RKO (cell line): Measurements from ENCODE around the gene CATSPERD.
"Not testable (repeated sequence)": the region's sequence is repeated elsewhere in the genome, so short reads cannot be mapped to it uniquely, and the experiment has no call there.

Source experiments
- DNase-seq: peaks from one replicate; pipeline ENCODE4 v3.0.0-alpha.2; 2016; ENCODE audit warnings: low spot score

CATSPERD gene

DNA sequence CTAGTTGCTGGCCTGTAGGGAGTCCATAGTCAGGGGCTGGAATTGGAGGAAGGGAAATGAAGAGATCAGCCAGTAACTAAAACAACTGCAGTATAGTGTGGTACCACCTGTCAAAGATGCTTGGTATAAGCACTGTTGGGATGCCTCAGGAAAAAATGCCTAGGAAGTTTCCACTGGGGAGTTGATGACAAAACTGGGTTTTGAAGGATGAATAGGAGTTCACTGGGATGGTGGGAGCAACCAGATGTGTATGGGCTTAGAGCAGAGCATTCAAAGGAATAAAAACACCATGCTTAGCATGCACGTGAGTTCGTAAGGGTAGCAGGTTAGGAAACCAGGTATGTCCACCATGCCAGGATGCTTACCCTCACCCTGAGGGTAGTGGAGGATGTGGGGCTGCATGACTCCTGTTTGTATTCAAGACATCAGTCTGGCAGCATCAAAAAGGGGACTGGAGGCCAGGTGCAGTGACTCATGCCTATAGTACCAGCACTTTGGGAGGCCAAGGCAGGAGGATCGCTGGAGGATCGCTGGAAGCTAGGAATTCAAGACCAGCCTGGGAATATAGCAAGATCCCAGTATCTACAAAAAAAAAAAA lies 7.1 kb downstream of the CATSPERD start:
- no peak for DNase-seq

DNA sequence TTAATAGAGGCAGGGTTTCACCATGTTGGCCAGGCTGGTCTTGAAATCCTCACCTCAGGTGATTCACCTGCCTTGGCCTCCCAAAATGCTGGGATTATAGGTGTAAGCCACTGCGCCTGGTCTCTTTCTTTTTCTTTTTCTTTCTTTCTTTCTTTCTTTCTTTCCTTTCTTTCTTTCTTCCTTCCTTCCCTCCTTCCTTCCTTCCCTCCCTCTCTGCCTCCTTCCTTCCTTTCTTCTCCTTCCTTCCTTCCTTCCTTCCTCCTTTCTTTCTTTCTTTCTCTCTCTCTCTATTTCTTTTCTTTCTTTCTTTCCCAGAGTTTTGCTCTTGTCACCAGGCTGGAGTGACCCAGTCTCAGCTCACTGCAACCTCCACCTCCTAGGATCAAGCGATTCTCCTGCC lies 12.7 kb downstream of the CATSPERD start:
- DNase-seq: not testable (repeated sequence)

DNA sequence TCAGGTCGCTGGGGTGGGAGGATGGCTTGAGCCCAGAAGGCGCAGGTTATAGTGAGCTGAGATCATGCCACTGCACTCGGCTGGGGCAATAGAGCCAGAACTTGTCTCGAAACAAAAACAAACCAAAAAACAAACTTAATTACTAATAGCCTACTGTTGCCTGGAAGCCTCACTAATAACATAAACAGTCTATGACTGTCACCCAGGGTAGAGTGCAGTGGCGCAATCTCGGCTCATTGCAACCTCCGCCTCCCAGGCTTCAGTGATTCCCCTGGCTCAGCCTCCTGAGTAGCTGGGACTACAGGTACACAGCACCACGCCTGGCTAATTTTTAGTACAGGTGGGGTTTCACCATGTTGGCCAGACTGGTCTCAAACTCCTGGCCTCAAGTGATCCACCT lies 18.0 kb downstream of the CATSPERD start:
- DNase-seq: no peak

DNA sequence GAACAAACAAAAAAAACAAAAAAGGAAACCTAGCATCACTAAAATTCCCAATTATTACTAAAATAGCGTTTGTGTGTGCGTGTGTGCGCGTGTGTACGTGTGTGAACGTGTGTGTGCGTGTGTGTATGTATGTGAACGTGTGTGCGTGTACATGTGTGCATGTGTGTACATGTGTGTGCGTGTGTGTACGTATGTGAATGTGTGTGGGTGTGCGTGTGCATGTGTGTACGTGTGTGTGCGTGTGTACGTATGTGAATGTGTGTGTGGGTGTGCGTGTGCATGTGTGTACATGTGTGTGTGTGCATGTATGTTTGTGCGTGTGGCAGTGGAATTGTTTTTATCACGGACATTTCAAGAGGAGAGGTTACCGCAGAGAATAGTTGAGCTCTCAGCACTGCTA lies 21.6 kb downstream of the CATSPERD start:
- DNase-seq: no peak

DNA sequence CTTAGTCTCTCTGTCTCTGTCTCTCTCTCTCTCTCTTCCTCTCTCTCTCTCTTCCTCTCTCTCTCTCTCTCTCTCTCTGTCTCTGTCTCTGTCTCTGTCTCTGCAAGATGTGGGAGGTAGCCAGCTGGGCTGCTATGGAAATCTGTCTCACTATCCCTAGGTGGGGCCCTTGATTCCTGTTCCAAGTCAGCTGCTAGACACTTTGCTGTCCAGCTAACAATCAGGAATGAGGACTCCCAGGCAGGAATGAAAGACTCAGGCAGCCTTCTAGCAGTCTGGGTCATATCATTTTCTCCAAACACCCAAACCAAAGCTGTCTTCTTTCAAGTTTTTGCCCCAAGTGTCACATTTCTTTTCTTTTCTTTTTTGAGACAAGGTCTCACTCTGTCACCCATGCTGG lies 23.2 kb downstream of the CATSPERD start:
- DNase-seq: no peak

DNA sequence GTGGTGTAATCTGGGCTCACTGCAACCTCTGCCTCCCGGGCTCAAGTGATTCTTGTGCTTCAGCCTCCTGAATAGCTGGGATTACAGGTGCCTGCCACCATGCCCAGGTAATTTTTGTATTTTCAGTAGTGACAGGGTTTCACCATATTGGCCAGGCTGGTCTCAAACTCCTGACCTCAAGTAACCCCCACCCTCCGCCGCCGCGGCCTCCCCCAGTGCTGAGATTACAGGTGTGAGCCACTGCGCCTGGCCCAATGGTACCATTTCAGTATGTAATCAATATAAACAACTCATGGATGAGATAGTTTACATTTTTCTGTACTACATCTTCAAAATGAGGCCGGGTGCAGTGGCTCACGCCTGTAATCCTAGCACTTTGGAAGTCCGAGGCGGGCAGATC lies 24.6 kb downstream of the CATSPERD start:
- not testable (repeated sequence) for DNase-seq

DNA sequence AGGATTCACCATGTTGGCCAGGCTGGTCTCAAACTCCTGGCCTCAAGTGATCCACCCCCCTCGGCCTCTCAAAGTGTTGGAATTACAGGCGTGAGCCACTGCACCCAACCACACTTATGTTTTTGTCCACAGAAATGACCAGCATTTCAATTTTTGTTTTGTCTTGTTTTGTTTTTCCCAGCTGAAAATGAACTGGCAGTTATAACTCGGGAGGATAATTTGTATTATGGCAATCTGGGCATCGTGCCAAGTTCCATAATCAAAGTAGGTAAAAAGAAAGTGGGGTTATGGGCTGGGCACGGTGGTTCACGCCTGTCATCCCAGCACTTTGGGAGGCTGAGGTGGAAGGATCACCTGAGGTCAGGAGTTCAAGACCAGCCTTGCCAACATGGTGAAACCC lies 28.5 kb downstream of the CATSPERD start:
- not testable (repeated sequence) for DNase-seq

DNA sequence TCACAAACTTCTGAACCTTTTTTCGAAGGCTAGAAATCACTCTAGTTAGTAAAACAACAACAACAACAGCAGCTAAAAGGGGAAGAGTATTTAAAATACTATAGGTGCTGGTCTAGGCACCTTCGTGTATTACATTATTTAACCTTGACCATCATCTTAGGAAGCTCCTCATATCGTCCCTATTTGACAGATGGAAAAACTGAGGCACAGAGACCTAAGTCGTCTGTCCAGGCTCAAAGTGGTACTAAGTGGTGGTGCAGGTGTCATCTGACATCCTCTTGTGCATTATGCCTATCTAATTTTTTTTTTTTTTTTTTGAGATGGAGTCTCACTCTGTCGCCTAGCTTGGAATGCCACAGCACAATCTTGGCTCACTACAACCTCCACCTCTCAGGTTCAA lies 29.1 kb downstream of the CATSPERD start:
- no peak for DNase-seq

DNA sequence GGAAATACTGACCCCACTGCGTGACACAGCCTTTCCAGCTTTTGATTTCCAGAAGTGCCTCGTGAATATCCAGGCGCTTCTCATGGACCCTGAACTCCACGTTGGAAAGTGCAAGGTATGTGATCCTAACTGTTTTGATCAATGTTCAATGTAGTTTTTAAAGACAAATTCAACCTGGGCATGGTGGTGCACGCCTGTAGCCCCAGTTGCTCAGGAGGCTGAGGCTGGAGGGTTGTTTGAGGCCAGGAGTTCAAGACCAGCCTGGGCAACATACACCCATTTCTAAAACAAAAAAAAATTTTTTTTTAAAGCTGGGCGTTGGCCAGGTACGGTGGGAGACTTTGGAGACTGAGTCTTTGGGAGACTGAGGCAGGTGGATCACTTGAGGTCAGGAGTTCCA lies 31.3 kb downstream of the CATSPERD start:
- no peak for DNase-seq

DNA sequence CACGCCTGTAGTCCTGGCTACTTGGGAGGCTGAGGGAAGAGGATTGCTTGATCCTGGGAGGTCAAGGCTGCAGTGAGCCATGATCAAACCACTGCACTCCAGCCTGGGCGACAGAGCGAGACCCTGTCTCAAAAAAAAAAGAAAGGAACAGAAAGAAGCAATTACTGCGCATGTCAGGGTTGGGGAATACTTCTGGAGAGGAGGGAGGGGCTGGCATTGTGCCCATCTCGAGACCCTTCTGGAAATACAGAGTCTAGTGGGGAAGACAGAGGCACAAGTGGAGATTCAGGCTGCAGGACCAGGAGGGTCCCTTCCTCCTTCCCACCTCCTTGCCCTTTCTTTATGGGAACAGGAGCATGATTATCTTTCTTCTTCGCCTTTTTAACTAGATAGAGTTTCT lies 33.3 kb downstream of the CATSPERD start:
- no peak for DNase-seq

DNA sequence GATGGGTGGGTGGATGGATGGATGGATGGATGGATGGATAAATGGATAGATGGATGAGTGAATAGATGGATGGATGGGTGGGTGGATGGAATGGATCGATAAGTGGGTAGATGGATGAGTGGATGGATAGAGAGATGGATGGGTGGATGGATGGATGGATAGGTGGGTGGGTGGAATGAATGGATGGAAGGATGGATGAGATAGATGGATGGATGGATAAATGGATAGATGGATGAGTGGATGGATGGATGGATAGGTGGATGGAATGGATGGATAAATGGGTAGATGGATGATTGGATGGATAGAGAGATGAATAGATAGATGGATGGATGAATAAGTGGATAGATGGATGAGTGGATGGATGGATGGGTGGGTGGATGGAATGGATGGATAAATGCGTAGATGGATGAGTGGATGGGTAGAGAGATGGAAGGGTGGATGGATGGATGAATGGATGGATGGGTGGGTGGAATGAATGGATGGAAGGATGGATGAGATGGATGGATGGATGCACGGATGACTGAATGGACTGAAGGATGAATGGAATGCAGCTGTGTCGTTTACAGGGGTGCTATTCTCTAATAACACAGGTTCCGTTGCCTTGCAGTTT lies 42.3 kb downstream of the CATSPERD start:
- no peak for DNase-seq

DNA sequence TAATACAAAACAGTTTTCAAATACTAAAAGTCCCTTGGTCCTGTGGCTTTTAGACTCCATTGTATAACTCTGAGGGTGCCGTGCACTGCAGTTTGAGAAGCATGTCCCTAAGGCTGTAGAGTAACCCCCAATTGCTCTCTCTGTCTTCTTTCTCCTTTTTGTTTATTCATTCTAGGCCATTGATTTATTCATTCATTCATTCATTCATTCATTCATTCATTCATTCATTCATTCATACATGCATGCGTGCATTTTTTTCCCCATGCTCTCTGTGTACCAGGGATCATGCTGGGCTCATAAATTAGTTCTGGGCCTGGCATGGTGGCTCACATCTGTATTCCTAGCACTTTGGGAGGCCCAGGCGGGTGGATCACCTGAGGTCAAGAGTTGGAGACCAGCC lies 44.8 kb downstream of the CATSPERD start:
- DNase-seq: no peak

DNA sequence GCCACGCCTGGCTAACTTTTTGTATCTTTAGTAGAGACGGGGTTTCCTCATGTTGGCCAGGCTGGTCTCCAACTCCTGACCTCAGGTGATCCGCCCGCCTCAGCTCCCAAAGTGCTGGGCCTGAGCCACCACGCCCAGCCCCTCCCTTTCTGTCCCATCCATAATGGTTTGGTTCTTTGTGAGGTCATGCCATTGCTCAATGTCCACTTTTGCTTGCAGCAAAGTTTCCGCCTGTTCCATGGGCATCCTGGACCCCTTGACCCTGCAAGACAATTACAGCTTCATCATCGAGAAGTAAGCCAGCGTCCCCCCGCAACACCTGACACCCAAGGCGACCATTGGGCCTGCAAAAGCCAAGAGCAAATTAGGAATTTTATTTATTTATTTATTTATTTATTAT lies 47.5 kb downstream of the CATSPERD start:
- no peak for DNase-seq

DNA sequence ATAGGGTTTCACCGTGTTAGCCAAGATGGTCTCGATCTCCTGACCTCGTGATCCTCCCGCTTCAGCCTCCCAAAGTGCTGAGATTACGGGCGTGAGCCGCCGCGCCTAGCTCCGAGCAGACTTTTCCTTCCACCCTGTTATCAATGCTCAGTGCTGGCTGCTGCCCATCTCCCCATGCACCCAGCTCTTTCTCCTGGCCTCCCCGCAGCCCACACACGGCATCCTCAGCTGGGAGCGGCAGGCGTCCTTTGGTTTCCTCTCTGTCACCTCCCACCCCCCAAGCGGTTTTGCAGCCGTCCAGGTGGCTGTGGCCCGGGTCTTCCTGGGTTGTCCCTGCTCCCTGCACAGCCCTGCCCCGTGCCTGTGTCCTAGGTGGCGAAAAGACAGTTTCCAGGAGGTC lies 52.0 kb downstream of the CATSPERD start:
- DNase-seq: no peak

DNA sequence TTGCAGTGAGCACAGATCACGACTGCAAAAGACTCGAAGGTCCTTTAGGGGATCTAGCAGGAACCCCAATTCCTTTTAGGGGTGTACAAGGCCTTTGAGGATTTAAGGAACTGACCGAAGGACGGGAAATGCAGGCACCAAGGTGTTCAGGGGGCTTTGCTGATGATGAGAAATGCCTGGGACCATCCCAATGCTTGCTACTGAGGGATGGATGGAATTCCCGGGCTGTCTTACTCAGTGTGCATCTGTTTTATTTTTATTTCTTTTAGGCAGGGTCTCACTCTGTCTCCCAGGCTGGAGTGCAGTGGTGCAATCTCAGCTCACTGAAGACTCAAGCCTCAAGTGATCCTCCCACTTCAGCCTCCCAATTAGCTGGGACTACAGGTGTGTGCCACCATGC lies 52.8 kb downstream of the CATSPERD start:
- DNase-seq: no peak

DNA sequence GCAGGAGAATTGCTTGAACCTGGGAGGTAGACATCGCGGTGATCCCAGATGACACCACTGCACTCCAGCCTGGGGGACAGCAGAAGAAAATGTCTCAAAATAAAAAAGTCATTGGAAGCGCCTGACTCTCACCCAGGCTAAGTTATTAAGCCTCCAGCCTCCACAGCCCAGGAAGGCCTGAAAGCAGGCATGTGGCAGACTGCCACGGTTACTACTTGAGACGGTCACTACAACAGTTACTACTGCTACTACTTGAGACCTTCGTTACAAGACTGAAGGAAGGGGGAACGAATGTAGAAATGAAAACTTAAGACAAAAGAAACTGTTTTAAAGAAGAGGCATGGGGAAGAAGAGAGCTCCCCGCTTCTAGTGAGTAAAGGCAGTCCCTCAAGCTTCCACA lies 54.5 kb downstream of the CATSPERD start:
- no peak for DNase-seq

DNA sequence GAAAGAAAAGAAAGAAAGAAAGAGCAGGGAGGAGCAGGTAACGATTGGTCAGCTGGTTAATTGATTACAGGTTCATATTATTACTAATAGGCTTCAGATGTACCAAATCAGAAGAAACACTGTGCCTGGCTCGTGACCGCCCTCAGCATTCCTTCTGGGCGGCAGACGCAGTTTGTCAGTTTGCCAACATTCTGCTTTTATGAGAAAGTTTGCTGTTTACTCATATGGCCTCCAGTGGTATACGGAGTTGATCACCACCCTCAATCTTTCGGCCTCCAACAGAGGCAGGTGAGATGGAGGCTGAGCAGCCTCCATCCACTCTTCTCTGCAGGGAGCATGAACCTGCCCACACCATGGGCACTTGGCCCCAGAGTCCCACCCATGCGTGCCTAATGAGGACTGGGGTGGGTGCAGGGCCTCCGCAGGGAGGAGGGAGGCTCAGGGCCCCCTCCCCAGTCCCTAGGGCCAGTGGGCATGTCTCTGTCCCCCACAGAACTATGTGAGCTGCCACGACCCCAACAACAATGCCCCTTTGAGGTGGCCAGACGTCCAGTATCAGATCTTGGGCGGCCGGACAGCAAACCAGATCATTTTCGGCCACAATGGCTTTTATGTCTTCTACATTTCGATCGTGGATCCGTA lies 55.4 kb downstream of the CATSPERD start:
- DNase-seq: peak; percentile 51

DNA sequence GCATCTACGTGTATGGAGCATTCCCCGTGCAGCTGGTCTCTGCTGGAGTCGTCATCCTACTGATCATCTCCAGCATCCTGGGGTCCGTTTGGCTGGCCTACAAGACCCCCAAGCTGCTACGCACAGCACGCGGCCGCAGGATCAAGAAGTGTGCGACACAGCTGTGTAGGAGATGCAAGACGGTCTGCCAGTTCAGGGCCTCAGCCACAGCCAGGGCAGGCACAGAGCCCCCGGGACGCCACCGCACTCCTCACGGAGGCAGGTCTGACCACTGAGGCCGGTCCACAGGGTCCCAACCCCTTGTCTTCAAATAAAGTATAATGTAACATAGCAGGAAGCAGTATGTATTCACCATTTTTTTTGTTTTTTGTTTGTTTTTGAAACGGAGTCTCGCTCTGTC lies 58.0 kb downstream of the CATSPERD start:
- DNase-seq: no peak

DNA sequence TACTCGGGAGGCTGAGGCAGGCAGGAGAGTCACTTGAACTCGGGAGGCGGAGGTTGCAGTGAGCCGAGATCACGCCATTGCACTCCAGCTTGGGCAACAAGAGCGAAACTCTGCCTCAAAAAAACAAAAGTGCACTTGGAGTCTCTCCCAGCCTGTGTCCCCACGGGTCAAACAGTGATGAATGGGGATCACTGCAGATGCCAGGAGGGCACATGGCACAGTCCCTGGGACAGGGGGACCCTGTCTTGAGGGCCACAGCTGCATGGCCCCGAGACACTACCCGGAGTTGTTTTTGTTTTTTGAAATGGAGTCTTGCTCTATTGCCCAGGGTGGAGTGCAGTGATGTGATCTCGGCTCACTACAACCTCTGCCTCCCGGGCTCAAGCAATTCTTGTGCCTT lies 60.5 kb downstream of the CATSPERD start:
- not testable (repeated sequence) for DNase-seq

DNA sequence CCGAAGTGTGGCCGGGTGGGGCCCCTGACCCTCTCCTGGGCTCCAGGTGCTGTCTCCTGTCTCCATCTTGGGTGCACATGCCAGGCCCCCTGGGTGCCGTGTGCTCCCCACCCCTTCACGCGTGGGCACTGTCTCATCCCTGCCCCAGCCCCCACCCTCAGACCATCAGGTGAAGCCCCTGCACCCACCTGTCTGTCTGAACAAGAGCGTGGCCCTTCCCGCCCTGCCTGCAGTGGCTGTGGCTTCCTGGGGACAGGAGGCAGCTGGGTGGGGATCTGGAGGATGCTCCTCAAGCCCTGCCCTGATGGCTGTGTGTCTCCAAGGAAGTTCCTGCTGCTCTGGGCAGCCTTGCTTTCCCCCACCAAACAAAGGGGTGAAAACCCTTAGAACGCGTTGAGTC lies 61.9 kb downstream of the CATSPERD start:
- DNase-seq: no peak

DNA sequence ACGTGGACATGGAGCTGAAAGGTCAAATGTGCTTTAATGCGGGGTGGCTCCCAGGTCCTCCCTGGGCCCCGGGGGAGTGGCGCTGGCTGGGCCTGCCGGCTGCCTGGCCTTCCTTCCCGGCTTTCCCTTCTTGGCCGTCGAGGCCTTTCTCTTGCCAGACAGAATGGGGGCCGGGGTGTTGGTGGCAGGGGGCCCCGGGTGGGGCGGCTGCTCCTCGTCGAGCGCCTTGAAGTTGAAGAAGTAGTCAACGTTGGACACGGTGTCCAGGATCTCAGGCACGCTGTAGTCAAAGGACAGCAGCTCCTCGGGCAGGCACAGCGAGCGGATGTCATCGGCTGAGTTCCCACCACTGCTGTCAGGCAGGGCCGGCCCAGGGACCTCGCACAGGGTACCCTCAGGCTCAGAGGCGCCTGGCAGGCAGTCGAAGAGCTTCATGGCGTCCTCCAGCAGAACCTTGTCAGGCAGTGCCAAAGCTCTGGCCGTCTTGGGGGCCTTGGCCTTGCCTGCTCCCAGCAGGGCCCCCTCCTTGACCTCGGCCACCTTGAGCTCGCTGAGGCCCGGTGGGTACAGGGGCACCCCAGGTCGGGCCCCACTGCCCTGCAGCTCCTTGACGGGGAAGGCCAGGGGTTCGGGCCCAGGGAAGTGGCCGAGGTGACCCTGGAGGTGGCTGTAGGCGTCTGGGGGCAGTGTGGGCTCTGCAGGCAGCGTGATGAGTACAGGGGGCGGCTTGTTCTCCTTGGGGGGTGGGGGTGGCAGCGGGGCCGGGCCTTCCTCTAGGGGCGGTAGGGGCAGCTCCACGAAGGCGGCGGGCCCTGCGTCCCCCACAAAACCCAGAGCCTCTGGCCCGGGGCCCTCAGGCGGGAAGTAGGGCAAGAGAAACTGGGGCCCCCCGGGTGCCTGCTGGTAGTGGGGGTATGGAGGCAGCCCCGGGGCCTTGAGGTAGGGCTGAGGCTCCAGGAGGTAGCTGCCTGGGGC lies 62.8 kb downstream of the CATSPERD start:
- no peak for DNase-seq

DNA sequence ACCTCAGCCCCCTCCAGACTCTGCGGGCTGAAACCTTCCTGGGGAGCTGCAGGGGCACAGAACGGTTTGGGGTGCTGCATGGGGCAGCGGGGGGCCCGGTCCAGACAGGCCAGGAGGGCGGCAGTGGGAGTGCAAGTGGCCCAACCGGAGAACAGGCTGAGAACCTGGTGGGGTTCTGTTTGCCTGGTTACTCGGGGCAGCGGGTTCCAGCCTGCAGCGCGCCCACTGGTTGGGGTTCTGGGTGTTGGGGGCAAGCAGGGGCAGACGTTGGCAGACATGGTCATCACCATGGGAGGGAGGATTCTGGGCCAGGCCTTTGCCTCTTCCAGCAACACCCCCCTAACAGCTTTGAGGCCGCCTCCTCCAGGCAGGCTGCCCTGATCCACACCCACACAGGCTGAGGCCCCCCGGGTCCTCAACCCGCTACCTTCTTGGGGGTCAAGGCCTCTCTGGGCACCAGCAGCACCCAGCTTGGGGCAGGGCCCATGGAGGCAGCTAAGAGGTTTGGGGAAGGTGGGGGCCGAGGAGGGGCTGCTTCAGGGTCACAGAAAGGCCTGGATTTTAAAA lies 64.2 kb downstream of the CATSPERD start, which contains the start of gene PRR22:
Gene PRR22 (minus strand): TSS at position 166 of the 567 bp plus-strand sequence. CDS start 86 bp downstream, at position 80.
- DNase-seq: no peak
